NCI-H128 (cell line): ENCODE results near the gene DISC1.
"Not testable (repeated sequence)": the region's sequence is repeated elsewhere in the genome, so short reads cannot be mapped to it uniquely, and the experiment has no call there.

Source experiments
- DNase-seq: peaks from one replicate; lab custom pipeline; 2025; ENCODE audit not compliant: unreplicated experiment; lab: John Stamatoyannopoulos, UW

Gene DISC1

GRCh38 chr1:231872461-231872910 is 245.9 kb downstream of the DISC1 start:
- no peak for DNase-seq

DNA sequence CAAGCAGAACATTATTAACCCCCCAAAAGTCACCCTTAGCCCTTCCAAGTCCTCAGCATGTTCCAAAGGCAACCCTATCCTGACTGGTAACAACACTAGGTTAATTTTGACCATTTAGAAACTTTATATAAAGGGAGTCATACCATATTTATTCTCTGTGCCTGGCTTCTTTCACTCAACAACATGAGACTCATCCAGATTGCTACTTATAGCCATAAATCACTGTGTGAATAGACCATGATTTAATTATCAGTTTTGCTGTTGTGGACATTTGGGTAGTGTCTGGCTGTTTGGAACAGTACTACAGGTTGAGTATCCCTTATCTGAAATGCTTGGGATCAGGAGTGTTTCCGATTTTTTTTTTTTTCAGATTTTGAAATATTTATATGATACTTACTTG is 252.1 kb downstream of the DISC1 start:
- DNase-seq: no peak

DNA sequence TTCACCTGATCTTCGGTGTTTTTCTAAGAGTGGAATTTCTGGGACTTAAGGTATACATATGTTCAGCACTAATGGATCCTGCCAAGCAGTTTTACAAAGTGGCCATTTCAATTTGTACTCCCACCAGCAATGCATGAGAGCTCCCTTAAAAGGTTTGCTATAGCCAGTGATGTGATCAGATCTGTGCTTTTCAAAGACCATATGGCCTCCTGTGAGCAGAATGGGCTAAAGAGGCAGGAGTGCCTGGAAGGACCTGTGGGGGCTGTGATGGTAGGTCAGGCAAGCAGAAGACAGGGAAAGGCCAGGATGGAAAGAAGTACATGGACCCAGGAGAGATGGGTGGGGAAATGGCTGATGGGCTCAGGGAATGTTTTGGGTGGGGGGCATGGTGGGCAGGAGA is 252.7 kb downstream of the DISC1 start:
- no peak for DNase-seq

DNA sequence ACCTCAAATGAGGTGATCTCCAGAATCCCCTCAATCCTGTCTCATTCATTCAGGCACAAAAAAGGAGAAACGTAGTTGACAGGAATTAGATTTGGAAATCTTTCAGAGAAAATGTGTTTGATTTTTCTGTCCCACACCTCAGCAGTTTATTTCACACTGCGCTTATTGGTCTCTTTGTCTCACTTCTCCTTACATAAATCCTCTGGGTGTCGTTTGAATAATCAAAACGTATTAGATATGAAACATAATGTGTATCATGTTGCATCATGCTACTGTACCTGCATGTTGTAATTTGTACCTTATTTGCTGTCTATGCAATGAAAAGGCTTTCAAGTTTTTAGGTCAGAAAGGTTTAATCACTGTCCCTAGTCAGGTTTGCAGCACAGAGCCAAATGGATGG is 255.7 kb downstream of the DISC1 start:
- no peak for DNase-seq

DNA sequence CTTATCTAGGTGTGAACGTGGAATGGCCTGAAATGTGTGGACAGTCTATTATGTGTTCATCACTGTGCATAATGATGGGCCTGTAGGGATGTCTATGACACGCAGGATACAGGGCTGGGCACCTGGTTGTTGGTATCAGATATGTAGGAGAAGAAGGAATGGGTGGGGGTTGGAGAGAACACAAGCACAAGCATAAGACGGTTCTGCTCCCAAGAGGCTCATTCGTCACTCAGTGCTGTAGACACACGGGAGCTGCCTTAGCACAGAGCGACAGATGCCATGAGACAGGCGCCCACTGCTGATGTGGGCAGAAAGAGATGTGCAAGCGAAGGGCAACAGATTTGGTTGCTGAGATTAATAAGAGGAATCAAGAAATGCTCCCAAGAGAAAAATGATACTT is 256.2 kb downstream of the DISC1 start:
- no peak for DNase-seq

DNA sequence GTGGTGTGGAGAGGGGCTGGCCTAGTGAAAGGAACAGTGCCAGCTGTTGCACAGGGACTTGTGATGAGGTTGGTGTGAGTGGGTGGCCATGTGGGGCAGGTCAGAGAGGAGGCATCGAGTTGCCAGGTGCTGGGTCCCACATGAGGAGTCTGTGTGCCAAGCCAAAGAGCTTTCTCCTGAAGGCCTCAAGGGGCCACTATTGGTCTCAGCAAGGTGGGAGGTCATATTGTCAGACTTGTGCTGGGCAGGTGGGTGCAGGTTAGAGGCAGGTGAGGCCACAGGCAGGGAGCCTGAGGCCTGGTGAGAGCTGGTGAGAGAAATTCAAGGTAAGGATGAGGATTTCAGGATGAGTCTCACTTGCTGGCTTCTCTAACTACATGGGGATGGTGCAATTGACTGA is 256.8 kb downstream of the DISC1 start:
- DNase-seq: no peak

- no peak for DNase-seq
These were observed 258.7 kb downstream of the DISC1 start for GRCh38 chr1:231885209-231885854.

GRCh38 chr1:231887166-231887565 is 260.6 kb downstream of the DISC1 start:
- DNase-seq: no peak

GRCh38 chr1:231887866-231888265 is 261.3 kb downstream of the DISC1 start:
- DNase-seq: no peak

DNA sequence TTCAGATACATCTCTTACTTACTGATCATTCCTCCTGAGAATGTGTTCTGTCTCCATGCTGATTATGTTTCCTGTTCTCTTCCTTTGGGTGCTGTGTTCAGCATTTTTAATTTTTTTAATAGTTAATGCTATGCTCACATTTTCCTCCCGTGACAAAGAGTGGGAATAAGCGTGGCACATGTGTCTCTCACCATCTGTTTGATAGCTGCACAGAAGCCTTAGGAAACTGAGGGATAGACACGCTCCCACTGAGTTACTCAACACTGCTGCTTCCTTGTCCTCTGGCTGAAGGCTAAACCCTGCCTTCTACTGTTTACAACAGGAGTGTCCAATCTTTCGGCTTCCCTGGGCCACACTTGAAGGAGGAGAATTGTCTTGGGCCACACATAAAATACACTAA is 264.2 kb downstream of the DISC1 start:
- no peak for DNase-seq

DNA sequence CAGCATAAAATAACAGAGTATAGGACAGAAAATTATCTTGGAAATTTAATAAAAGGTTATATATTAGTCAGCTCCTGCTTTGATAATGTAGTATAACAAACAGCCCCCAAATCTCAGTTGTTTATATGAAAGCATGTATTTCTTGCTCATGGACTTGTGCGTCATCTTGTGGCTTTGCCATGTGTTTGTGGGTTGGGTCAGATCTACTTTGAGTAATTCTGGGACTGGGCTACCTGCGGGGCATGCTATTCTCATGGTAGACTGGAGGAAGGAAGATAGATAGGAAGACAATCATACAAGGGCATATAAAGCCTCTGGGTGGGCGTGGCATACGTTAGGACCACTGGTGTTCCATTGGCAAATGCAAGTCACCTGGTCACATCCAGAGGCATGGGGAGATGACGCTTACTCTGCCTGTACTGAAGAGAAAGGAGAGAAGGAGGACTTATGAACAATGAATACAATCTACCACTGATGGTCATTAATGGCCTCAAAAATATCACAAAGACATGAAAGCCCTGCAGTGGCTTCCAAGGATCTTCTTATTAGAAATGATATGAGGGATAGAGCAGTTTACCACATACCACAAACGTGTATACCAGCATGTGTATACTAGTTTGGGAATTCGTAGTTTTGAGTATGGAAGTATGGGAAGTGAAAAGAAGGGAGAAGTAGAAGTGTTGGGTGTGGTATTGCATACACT is 267.0 kb downstream of the DISC1 start:
- no peak for DNase-seq

DNA sequence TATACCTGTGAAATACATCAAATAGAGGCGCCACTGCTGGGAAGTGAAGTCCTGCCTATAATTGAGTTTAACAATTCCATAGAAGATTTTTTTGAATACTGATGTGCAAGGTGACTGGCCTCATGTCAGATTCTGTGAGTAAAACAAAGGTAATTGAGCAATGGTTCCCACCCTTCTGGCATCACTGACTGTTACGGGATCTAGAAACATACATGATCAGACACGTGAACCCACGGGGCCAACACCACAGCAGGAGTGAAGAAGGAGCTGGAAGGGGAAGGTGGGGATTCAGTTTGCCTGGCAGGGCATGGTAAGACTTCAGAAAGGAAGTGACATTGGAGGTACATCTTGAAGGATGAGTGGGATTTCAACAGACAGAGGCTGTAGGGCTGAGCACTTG is 270.2 kb downstream of the DISC1 start:
- no peak for DNase-seq

- DNase-seq: no peak
These were observed 272.5 kb downstream of the DISC1 start for GRCh38 chr1:231899046-231899445.

- DNase-seq: no peak
These were observed 273.3 kb downstream of the DISC1 start for GRCh38 chr1:231899713-231900435.

DNA sequence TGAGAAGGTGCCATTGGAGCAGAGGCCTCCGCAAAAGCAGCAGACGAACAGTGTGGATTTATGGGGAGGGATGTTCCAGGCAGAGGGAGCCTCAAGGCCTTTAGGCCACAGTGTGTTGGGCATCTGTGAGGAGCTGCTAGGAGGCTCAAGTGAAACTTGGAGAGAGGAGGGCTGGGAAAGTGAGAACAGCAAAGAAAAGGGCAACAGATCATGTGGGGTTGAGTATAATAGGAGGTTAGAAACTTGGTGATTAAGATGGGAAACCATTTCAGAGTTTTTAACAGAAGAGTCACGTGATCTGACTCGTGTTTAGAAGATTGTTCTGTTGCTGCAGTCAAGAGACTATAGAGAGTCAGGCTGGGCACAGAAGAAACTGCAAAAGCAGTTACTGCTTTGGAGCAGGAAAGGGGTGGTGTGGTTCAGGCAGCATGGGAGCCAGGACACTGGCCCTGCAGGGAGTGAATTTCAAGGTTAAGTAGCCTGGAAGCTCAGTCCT is 277.0 kb downstream of the DISC1 start:
- DNase-seq: no peak

GRCh38 chr1:231907310-231907709 is 280.7 kb downstream of the DISC1 start:
- DNase-seq: not testable (repeated sequence)

- DNase-seq: no peak
These were observed 286.9 kb downstream of the DISC1 start for GRCh38 chr1:231913493-231913892.

DNA sequence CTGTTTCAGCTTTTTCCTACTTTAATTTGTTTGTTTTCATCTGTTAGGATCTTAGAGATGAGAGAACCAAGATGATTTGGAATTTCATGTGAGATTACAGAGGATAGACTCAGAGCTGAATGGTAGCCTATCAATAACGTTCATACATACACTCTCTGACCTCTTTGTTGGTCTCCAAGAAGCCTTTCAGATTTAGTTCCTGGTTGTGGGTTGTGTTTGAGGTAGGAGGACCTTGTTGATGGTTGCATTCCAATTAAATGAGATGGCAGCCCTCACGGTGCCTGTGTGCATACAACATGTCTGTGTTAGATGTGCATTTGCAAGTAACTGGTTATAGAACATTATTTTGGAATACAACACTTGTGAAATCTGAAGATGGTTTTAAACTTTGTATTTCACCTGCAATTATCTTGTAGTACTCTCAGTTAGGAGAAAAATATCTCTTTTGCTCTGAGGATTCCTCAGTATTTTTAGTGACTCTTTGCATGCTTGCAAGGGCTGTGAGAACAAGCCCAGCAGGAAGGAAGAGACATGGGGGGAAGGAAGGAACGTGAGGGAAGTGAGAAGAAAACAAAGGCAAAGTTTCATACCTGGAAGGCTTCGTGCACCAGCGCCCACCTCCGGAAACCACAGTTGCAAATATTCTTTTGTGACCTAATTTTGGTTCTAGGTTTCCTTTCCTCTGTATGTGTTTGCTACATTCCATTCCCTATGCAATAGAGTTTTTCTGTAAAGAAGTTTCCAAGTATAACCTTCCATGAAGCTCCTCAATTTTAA is 291.8 kb downstream of the DISC1 start:
- no peak for DNase-seq

GRCh38 chr1:231919239-231919885 is 292.8 kb downstream of the DISC1 start:
- no peak for DNase-seq

DNA sequence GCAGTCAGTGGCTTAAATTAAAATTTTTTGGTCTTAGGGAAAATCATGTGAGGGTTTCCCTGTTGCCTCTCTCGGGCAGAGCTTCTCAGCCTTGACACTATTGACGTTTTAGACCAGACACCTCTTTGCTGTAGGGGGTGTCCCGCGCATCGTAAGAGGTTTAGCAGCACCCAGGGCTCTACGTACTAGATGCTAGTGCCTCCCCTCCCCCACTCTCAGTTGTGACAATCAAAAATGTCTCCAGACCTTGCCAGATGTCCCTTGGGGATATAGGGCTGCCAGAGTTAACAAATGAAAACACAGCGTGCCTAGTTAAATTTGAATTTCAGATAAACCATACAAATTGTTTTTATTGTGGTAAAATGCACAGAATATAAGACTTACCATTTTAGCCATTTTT is 293.3 kb downstream of the DISC1 start:
- DNase-seq: no peak
